Stimulated activated CD8-positive, alpha-beta memory T cell treated with anti-CD3 and anti-CD28 coated beads, Interleukin-12 subunit alpha, Interleukin-12 subunit beta, amount 100 ng/mL, for 1 hour (primary cell): ENCODE measurements around the gene FAM170B.

Experiments used
- DNase-seq: peaks from one replicate; pipeline ENCODE4 v3.0.0-alpha.2; 2020; ENCODE audit warnings: low read depth

Gene FAM170B

GRCh38 chr10:49152037-49152436, 18.2 kb upstream of the FAM170B start:
- DNase-seq = no peak

GRCh38 chr10:49151481-49151880, 17.7 kb upstream of the FAM170B start:
- no peak for DNase-seq

- DNase-seq = no peak
Observed at GRCh38 chr10:49151025-49151445, 17.2 kb upstream of the FAM170B start.

- no peak for DNase-seq
Observed at GRCh38 chr10:49150426-49150825, 16.6 kb upstream of the FAM170B start.

GRCh38 chr10:49149881-49150280, 16.1 kb upstream of the FAM170B start:
- DNase-seq = no peak

- no peak for DNase-seq
Observed at GRCh38 chr10:49144058-49144720, 10.4 kb upstream of the FAM170B start.

- no peak for DNase-seq
Observed at GRCh38 chr10:49143249-49143648, 9.4 kb upstream of the FAM170B start.

- no peak for DNase-seq
Observed at GRCh38 chr10:49141541-49142332, 7.9 kb upstream of the FAM170B start.

- DNase-seq = no peak
Observed at GRCh38 chr10:49140304-49141177, 6.7 kb upstream of the FAM170B start.

- no peak for DNase-seq
Observed at GRCh38 chr10:49139846-49140195, 6.0 kb upstream of the FAM170B start.

GRCh38 chr10:49139028-49139845, 5.4 kb upstream of the FAM170B start:
- DNase-seq = no peak

GRCh38 chr10:49138361-49138891, 4.6 kb upstream of the FAM170B start:
- no peak for DNase-seq

- no peak for DNase-seq
Observed at GRCh38 chr10:49136525-49136924, 2.7 kb upstream of the FAM170B start.

- no peak for DNase-seq
Observed at GRCh38 chr10:49135575-49136313, 1.9 kb upstream of the FAM170B start.

GRCh38 chr10:49134327-49134726, 506 bp upstream of the FAM170B start:
- no peak for DNase-seq

GRCh38 chr10:49132362-49132737, 1.5 kb downstream of the FAM170B start:
- no peak for DNase-seq

- DNase-seq = no peak
Observed at GRCh38 chr10:49131507-49132361, 2.1 kb downstream of the FAM170B start.

GRCh38 chr10:49129376-49129775, 4.4 kb downstream of the FAM170B start:
- no peak for DNase-seq

GRCh38 chr10:49128854-49129253, 5.0 kb downstream of the FAM170B start:
- no peak for DNase-seq
